ENCODE results near the gene LHX4.

- TF ChIP-seq CTCF (IDR thresholded peaks at IDR 0.05; ENCODE audit: low read depth, low read length, missing input control): no peak
- no peak for TF ChIP-seq TAF1 (conservative IDR thresholded peaks at IDR 0.05)
- no peak for TF ChIP-seq REST (IDR thresholded peaks at IDR 0.05)
- TF ChIP-seq, protein P1, sequence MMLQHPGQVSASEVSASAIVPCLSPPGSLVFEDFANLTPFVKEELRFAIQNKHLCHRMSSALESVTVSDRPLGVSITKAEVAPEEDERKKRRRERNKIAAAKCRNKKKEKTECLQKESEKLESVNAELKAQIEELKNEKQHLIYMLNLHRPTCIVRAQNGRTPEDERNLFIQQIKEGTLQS (IDR thresholded peaks at IDR 0.05): no peak
- no peak for TF ChIP-seq RXRA (IDR thresholded peaks at IDR 0.05)
- TF ChIP-seq MAX (IDR thresholded peaks at IDR 0.05): no peak
- TF ChIP-seq RAD21 (IDR thresholded peaks at IDR 0.05): no peak
- TF ChIP-seq EGR1 (IDR thresholded peaks at IDR 0.05; ENCODE audit: low read depth in 2 of 2): no peak
These were observed 41.5 kb downstream of the LHX4 start for GRCh38 chr1:180271272-180272255.

Data from liver (tissue), 3 donors.